Brain microvascular endothelial cell (primary cell): ENCODE measurements around the gene EDDM13.

Experiments
- DNase-seq: peaks from one replicate; pipeline ENCODE4 v3.0.0-alpha.2; 2020
- H3K27ac ChIP-seq: fragments of 250-450 bp; sonication (Bioruptor Pico); 2 replicates; pipeline ENCODE4 v1.5.1; 2020; ENCODE audit warnings: mild to moderate bottlenecking, moderate library complexity
- H3K27me3 ChIP-seq: fragments of 250-450 bp; sonication (Bioruptor Pico); replicated peaks from 2 replicates; pipeline ENCODE4 v1.5.1; 2020; ENCODE audit warnings: mild to moderate bottlenecking
- H3K36me3 ChIP-seq: fragments of 250-450 bp; sonication (Bioruptor Pico); replicated peaks from 2 replicates; pipeline ENCODE4 v1.5.1; 2020; ENCODE audit warnings: mild to moderate bottlenecking
- H3K4me3 ChIP-seq: 2 replicates; pipeline ENCODE4 v1.5.1; 2011; ENCODE audit warnings: low read depth, mild to moderate bottlenecking, control low read depth, low read length, moderate library complexity
- CTCF ChIP-seq: IDR thresholded peaks from 2 replicates; pipeline ENCODE4 v1.5.1; 2011; ENCODE audit warnings: low read depth, mild to moderate bottlenecking, moderate library complexity, low read length, control low read depth, inconsistent platforms; ENCODE audit errors: missing control alignments
- in situ Hi-C: cut with HindIII; loops from 2 replicates; pipeline ENCODE4 v1.10.0; 2017; ENCODE audit warnings: low sequenced_read_pairs, low pct_ligation_motif_present

EDDM13 gene

DNA sequence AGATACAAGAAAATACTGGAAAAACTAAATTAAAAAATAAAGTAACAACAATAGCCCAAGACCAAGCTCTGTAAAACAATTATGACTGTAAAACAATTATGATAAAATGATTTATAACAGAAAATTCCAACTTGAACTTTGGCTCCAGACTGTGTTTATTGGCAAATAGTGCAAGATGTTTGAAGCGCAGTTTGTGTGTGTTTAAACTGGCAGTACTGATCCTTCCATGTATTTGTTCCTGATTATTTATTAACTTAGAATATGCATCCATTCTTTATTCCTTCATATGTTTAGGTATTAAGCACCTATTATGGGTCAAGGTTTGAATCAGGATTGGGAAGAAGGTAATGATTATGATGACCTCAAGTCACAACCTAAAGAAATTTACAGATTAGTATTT is 83.0 kb downstream of the EDDM13 start:
- DNase-seq = no peak
- in situ Hi-C loops = no loop called here
- H3K4me3 ChIP-seq = no peak overlapping the region
- no peaks in the 10 kb centered on the region for H3K27me3 ChIP-seq
- no peak for TF ChIP-seq CTCF
- H3K27ac ChIP-seq = no peak overlapping the region
- H3K36me3 ChIP-seq = no peaks in the 10 kb centered on the region

- H3K4me3 ChIP-seq = no peak overlapping the region
- H3K27ac ChIP-seq = no peak overlapping the region
- H3K27me3 ChIP-seq = no peaks in the 10 kb centered on the region
- in situ Hi-C loops = no loop called here
- H3K36me3 ChIP-seq = no peaks in the 10 kb centered on the region
- TF ChIP-seq CTCF = no peak
- DNase-seq = no peak
Observed at GRCh38 chr19:56356944-56357343, 84.4 kb downstream of the EDDM13 start.
